Stimulated activated memory B cell treated with anti-CD40 and anti-IgM and Interleukin-4, amounts not matched to agents 10 μg/mL and 1 μg/mL and 100 μg/mL, for 72 hours (primary cell): Measurements from ENCODE around the gene DCX.
"Not testable (repeated sequence)": the region's sequence is repeated elsewhere in the genome, so short reads cannot be mapped to it uniquely, and the experiment has no call there.

Source experiments
- ATAC-seq: fragments of 150-1000 bp; cut with Tn5 transposase; 2 replicates; pipeline ENCODE4 v1.10.0; 2021
- H3K27ac Mint-ChIP-seq: one replicate; pipeline ENCODE4 v1.8.0; 2022; ENCODE audit warnings: mild to moderate bottlenecking, mixed read lengths
- H3K27me3 Mint-ChIP-seq: one replicate; pipeline ENCODE4 v1.8.0; 2022; ENCODE audit warnings: mixed read lengths
- H3K36me3 Mint-ChIP-seq: one replicate; pipeline ENCODE4 v1.8.0; 2022; ENCODE audit warnings: mixed read lengths
- H3K4me1 Mint-ChIP-seq: one replicate; pipeline ENCODE4 v1.8.0; 2022; ENCODE audit warnings: mixed read lengths
- H3K4me3 Mint-ChIP-seq: one replicate; pipeline ENCODE4 v1.8.0; 2022; ENCODE audit warnings: mild to moderate bottlenecking, moderate library complexity, mixed read lengths
- H3K9me3 Mint-ChIP-seq: one replicate; pipeline ENCODE4 v1.8.0; 2022; ENCODE audit warnings: mixed read lengths

Gene DCX

DNA sequence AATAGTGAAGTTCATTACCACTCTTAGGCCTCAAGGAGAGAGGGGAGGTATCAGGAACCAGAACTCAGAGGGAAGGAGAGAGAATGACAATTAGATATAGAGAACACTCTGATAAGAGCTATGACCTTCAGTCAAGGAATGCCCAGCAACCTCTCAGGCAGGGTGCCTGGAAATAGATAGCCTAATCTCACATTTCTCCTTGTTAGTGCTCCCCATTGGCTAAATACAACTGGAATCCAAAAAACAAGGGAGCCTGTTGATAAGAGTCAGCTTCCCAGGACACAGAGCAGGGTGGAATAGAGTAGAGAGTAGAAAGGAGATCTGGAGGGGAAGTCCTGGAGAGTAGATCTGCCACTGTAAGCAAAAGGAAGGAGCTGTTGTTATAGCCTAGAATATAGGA lies 62.1 kb downstream of the DCX start:
- Mint-ChIP-seq H3K4me1 (no peaks in the 10 kb centered on the region), H3K27me3 (no peaks in the 10 kb centered on the region), H3K4me3 (no peak overlapping the region), H3K27ac (no peak overlapping the region), H3K9me3 (peaks cover 3% of the 10 kb centered on the region), H3K36me3 (no peaks in the 10 kb centered on the region)
- no peak for ATAC-seq

DNA sequence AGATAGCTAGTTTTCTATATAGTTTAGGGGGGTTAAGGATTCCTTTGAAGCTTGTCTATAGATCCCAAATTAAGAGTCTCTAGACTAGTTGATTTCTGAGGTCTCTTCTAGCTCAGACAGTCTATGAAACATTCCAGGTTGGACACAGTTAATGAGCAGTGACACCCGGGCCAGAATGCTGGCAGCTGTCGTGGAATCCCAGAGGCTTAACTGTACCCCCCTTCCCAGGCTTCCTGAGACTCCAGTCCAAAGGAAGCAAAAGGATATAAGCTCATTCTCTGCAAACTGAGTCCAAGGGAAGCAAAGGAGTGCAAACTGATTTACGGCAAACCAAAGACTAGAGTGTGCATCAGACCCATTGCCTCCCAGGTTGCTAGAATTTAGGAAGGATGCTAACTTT lies 62.9 kb downstream of the DCX start:
- ATAC-seq, result no peak
- Mint-ChIP-seq H3K9me3 (peaks cover 3% of the 10 kb centered on the region), H3K36me3 (no peaks in the 10 kb centered on the region), H3K27me3 (no peaks in the 10 kb centered on the region), H3K4me1 (no peaks in the 10 kb centered on the region), H3K4me3 (no peak overlapping the region), H3K27ac (no peak overlapping the region)

DNA sequence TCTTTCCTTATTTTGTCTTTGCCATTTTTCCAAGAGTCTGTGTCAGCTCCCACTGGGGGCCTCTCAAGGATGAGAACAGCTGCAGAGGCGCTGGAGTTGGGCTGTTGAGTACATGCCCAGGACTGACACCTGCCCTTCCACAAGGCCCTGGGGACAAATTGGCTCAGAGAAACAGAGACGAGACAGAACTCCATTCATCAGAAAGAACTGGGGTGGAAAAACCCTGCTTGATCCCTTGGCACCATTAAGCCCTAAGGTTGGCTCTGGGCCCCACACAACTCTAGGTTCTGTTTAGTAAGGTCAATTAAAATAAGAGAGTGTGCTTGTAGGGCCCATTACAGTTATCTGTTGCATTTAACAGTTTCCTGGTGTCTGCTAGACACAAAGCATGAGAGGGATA lies 63.6 kb downstream of the DCX start:
- no peaks in the 10 kb centered on the region for H3K4me1 Mint-ChIP-seq

DNA sequence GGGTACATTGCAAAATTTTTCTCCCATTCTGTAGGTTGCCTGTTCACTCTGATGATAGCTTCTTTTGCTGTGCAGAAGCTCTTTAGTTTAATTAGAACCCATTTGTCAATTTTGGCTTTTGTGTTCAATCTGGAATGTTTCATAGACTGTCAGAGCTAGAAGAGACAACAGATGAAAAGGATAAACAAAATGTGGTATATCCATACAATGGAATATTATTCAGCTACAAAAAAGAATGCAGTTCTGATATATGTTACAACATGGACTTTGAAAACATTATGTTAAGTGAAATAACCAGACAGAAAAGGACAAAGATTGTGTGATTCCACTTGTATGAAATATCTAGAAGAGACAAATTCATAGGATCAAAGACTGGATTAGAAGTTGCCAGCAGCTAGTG lies 65.8 kb downstream of the DCX start:
- H3K4me3 Mint-ChIP-seq, H3K9me3 Mint-ChIP-seq, H3K4me1 Mint-ChIP-seq, H3K36me3 Mint-ChIP-seq, ATAC-seq, H3K27me3 Mint-ChIP-seq, H3K27ac Mint-ChIP-seq: not testable (repeated sequence)

More for the DNA sequence above, 63.6 kb downstream of the DCX start:
- no peak for ATAC-seq
- no peak overlapping the region for H3K4me3 Mint-ChIP-seq
- H3K27me3 Mint-ChIP-seq, result no peaks in the 10 kb centered on the region
- H3K27ac Mint-ChIP-seq, result no peak overlapping the region
- peaks cover 3% of the 10 kb centered on the region for H3K9me3 Mint-ChIP-seq
- no peaks in the 10 kb centered on the region for H3K36me3 Mint-ChIP-seq

DNA sequence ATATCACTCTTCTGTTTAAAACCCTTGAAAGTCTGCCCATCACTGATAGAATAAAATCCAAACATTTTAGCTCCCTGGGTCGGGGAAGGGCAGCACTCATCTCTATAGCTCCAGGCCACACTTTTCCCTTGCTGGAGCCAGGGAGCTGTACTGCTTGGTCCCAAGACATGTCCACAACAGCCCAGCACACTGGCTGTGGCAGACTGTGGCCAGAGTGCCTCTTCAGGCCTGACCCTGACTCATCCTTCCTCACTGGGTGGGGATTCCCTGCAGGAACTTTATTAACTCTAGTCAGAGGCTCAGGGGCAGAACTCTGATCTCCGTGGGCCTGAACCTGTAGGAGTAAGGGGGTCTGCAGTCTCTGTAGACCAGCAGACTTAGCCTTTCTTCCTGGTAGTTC lies 71.9 kb downstream of the DCX start:
- no peaks in the 10 kb centered on the region for H3K36me3 Mint-ChIP-seq
- H3K27me3 Mint-ChIP-seq, result no peaks in the 10 kb centered on the region
- ATAC-seq, result no peak
- H3K27ac Mint-ChIP-seq, result no peak overlapping the region
- no peak overlapping the region for H3K4me3 Mint-ChIP-seq
- no peaks in the 10 kb centered on the region for H3K9me3 Mint-ChIP-seq
- H3K4me1 Mint-ChIP-seq, result no peaks in the 10 kb centered on the region

DNA sequence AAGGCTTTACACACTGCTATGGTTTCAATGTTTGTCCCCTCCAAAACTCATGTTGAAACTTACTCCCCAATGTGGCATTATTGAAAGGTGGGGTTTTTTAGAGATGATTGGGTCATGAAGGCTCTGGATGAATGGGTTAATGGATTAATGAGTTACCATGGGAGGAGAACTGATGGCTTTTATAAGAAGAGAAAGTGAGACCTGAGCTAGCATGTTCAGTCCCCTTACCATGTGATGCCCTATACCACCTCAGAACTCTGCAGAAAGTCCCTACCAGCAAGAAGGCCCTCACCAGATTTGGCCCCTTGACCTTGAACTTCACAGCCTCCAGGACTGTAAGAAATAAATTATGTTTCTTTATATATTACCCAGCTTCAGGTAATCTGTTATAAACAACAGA lies 72.8 kb downstream of the DCX start:
- ATAC-seq, result no peak
- H3K4me1 Mint-ChIP-seq, result no peaks in the 10 kb centered on the region
- no peak overlapping the region for H3K27ac Mint-ChIP-seq
- H3K27me3 Mint-ChIP-seq, result no peaks in the 10 kb centered on the region
- H3K9me3 Mint-ChIP-seq, result no peaks in the 10 kb centered on the region
- H3K36me3 Mint-ChIP-seq, result no peaks in the 10 kb centered on the region
- H3K4me3 Mint-ChIP-seq, result no peak overlapping the region

DNA sequence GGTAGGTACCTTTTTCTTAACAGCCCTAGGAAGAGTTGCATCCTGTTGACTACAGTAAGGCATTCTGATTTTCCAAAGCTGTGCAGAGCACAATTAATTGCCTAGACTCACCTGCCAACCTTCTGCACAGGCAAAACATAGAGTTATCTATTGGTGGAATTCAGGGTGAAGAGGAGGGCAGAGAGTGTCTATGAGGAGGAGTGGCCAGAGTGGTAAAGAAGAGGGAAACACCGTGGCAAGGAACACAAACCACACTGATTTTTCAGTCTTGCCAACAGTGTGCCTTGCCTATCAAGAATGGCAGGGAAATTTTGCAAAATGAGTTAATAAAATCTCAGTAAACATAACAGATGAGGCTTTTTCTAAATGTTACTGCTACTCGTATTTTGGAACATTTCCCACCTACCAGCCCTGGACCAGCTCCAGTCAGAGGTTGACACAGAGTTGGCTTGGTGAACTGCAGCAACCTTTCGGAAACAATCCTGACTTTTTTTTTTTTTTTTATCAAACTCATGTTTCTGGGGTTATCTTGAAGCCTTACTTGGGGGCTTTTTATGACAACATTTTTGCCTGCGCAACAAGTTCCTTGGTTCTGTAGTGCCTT lies 73.8 kb downstream of the DCX start:
- no peaks in the 10 kb centered on the region for H3K27me3 Mint-ChIP-seq
- H3K4me3 Mint-ChIP-seq, result no peak overlapping the region
- H3K27ac Mint-ChIP-seq, result no peak overlapping the region

DNA sequence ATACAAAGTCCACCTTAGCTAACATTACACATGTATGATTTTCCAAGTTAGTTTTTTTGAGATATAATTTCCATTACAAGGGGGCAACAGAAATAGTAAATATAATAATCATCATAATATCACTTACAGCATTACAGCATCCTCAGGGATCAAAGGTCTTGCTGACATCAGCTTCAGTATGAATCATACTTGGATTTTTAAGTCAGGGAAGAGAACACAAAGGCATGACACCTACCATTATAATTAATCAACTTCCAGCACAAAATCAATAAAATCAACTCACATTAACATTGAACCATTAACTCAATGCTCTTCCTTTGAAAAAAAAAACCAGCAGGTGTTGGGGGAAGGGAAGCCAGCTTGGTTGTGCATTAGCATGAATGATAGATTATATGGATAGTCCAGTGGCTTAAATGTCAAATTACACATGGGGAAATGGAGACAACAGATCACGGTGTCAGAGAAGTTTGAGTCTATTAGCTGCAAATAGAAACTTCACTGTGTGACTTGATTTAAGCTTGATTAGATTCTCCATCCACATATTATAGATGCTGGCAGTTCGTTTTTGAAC lies 74.8 kb downstream of the DCX start:
- H3K9me3 Mint-ChIP-seq, result no peaks in the 10 kb centered on the region

More for the DNA sequence above, 73.8 kb downstream of the DCX start:
- ATAC-seq, result no peak
- no peaks in the 10 kb centered on the region for H3K4me1 Mint-ChIP-seq
- H3K36me3 Mint-ChIP-seq, result no peaks in the 10 kb centered on the region
- no peaks in the 10 kb centered on the region for H3K9me3 Mint-ChIP-seq

DNA sequence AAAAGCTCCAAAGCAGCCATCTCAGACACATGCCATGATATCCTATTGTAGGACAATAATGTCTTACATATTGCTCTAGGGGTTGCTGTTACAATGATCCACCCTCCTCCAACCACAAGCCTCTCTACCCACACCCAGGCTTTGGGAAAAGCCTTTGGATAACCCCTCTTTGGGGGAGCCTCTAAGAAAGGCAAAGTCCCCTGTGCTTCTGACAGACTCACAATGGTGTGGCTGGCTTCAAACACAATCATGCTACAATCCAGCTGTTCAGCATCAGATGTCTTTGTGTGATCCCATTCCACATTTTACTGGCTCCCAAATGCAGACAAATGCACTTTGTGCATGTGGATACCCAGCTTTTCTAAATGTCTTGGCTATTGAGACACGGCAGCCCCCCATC lies 75.9 kb downstream of the DCX start:
- Mint-ChIP-seq H3K4me3 (no peak overlapping the region), H3K36me3 (no peaks in the 10 kb centered on the region)

More for the DNA sequence above, 74.8 kb downstream of the DCX start:
- Mint-ChIP-seq H3K36me3 (no peaks in the 10 kb centered on the region), H3K4me1 (no peaks in the 10 kb centered on the region), H3K27me3 (no peaks in the 10 kb centered on the region), H3K4me3 (no peak overlapping the region), H3K27ac (no peak overlapping the region)
- ATAC-seq, result no peak

DNA sequence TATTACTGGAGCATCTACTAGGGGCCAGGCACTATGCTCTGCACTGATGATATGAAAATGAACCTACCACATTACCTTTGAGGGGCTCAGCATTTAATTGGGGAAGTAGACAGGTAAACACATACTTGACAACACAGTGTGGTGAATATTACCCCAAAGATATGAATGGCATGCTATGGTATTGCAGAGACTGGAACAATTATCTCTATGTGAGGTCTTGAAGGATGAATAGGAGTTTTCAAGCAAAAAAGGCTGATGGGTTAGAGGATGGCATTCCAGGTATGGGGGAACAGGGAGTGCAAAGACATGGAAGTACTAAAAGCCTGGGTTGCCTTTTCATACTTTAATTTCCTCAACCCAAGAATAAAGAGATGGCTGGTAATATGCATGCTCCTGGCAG lies 82.6 kb downstream of the DCX start:
- Mint-ChIP-seq H3K4me1 (no peaks in the 10 kb centered on the region), H3K27me3 (no peaks in the 10 kb centered on the region), H3K4me3 (no peak overlapping the region), H3K9me3 (no peaks in the 10 kb centered on the region), H3K36me3 (no peaks in the 10 kb centered on the region), H3K27ac (no peak overlapping the region)
- no peak for ATAC-seq

More for the DNA sequence above, 75.9 kb downstream of the DCX start:
- ATAC-seq, result no peak
- no peaks in the 10 kb centered on the region for H3K9me3 Mint-ChIP-seq
- no peak overlapping the region for H3K27ac Mint-ChIP-seq
- no peaks in the 10 kb centered on the region for H3K27me3 Mint-ChIP-seq
- no peaks in the 10 kb centered on the region for H3K4me1 Mint-ChIP-seq

DNA sequence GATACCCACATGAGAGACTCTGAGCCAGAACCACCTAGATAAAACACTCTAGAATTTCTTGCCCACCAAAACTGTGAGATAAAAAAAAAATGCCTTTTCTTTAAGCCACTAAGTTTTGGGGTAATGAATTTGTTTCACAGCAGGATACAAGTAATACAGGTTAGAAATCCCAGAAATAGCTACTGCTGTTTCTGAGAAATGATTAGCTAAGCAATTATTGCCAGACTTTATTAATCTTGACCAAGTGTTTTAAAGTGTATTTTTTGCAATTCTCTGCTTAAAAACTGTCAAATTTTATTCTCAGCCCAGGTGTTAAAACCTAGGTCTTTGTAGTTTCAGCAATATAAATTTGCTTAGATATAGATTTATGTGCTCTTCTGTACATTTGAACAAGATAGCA lies 83.1 kb downstream of the DCX start:
- H3K9me3 Mint-ChIP-seq, result no peaks in the 10 kb centered on the region
- no peak overlapping the region for H3K27ac Mint-ChIP-seq
- H3K4me3 Mint-ChIP-seq, result no peak overlapping the region
- no peak for ATAC-seq
- H3K27me3 Mint-ChIP-seq, result no peaks in the 10 kb centered on the region
- H3K36me3 Mint-ChIP-seq, result no peaks in the 10 kb centered on the region
- no peaks in the 10 kb centered on the region for H3K4me1 Mint-ChIP-seq

DNA sequence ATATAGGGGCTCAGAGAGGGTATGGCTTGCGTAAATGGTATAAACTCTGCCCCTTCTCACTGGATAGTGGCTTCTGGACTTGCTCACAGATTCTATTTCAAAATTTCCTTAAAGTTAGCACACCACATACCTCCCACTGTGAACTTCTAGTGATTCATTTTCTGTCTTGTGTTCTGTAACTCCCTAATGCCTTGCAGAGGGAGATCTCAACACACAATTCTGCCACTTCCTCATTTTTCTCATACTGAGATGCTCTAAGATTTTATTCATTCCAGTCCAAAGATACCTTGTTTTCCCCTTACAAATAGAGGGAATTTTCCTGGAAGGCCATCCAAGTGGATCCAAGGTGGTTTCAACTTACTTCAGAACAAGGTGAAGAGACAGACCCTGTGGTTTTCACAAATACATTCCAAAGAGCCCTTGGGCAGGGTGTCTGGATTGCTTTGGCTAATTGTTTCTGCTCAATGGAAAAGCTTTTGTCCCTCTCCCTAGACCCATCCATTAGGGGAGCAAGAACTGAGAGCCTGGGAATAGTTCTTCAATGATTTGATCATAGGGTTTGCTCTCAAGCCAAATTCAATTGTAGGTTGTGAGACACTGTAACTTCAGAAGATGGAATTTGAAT lies 89.6 kb downstream of the DCX start:
- H3K4me3 Mint-ChIP-seq, result no peak overlapping the region
- no peak overlapping the region for H3K27ac Mint-ChIP-seq
- H3K27me3 Mint-ChIP-seq, result no peaks in the 10 kb centered on the region
- H3K4me1 Mint-ChIP-seq, result no peaks in the 10 kb centered on the region
- H3K36me3 Mint-ChIP-seq, result no peaks in the 10 kb centered on the region
- ATAC-seq, result no peak
- no peaks in the 10 kb centered on the region for H3K9me3 Mint-ChIP-seq

DNA sequence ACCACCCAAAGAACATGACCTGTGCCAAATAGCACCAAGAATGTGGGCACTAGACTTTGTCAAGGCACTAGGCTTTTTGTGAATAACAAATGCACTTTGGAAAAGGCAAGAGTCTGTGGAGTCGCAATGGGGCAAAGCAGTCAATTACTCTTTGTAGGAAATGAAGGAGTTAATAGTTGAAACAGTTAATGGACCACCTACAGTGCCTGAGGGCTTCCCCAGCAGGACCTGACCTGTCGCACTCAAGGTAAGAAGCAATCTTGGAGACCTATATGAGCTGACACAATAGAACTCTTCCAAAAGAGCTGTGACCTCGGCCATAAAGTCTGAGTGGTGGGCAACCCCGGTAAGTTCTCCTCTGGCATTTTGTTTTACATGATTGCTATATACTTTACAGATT lies 92.5 kb downstream of the DCX start:
- ATAC-seq, result no peak
- H3K9me3 Mint-ChIP-seq, result peaks cover 3% of the 10 kb centered on the region
- H3K36me3 Mint-ChIP-seq, result no peaks in the 10 kb centered on the region
- H3K4me1 Mint-ChIP-seq, result no peaks in the 10 kb centered on the region
- no peak overlapping the region for H3K4me3 Mint-ChIP-seq
- H3K27ac Mint-ChIP-seq, result no peak overlapping the region
- H3K27me3 Mint-ChIP-seq, result no peaks in the 10 kb centered on the region

DNA sequence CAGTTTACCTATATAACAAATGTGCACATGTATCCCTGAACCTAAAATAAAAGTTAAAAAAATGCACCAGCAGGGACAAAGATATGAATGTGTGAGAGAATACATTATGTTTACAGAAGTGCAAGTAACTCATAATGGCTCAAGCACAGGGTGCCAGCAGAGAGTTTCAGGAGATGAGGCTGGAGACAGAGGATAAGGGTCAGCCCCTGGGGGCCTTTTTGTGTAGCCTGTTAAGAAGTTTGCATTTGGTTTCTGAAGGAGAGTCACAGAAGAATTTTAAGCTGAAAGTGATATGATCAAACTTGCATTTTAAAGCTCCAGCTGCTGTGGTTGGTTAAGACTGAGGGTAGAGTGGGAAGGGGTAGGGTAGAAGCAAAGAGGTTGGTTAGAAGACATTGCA lies 93.1 kb downstream of the DCX start:
- Mint-ChIP-seq H3K36me3 (no peaks in the 10 kb centered on the region), H3K4me3 (no peak overlapping the region), H3K27me3 (no peaks in the 10 kb centered on the region), H3K9me3 (peaks cover 3% of the 10 kb centered on the region), H3K4me1 (no peaks in the 10 kb centered on the region), H3K27ac (no peak overlapping the region)
- ATAC-seq, result no peak

DNA sequence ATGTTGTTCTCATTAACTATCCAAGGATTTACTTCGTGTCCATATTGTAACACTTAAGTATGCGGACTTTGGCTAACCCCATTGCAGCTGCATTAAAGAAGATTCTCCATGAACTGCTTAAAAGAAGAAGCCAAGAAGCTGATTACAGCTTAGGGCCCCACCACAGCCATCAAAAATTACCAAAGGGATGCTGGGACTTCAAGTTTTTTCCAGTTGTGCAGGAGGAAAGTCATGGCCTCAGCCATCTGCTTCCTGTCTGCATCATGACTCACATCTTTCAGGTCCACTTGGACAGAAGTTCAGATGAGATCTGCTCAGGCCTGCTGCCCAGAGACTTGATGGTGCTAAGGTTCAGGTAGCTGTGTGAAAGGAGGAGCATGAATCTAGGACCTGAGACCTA lies 102.9 kb downstream of the DCX start:
- Mint-ChIP-seq H3K27me3 (no peaks in the 10 kb centered on the region), H3K4me3 (no peak overlapping the region), H3K36me3 (no peaks in the 10 kb centered on the region), H3K4me1 (no peaks in the 10 kb centered on the region), H3K9me3 (peaks cover 3% of the 10 kb centered on the region), H3K27ac (no peak overlapping the region)
- ATAC-seq, result no peak

DNA sequence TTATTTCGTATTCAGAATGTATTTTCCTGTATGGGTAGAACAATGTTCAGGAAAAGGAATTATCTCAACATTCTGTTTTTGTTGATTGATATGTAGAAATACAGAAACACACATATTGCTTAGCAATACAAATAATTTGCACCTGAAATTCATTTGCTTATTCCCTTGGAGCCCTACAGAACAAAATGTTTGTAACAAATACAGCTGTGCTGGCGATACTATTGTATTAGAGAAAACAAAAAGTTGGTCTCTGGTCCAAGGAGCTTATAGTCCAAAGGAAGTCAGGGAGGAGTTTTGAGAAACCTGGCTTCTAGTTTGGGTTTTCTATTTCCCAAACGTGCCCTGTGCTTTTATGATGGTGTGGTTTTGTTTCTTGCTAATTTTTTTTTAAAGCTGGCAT lies 104.0 kb downstream of the DCX start:
- Mint-ChIP-seq H3K9me3 (peaks cover under 1% of the 10 kb centered on the region), H3K36me3 (no peaks in the 10 kb centered on the region), H3K27me3 (no peaks in the 10 kb centered on the region), H3K4me1 (no peaks in the 10 kb centered on the region), H3K27ac (no peak overlapping the region), H3K4me3 (no peak overlapping the region)
- no peak for ATAC-seq
